H9 (cell line): ENCODE results near the gene NHSL2. TPM values are rescaled to one million over a fixed set of nuclear protein-coding genes. Genes with fewer than 3 reads are reported as not detected.

Experiments
- DNase-seq: peaks from one replicate; pipeline ENCODE4 v3.0.0-alpha.2; 2017
- H2AFZ ChIP-seq: one replicate; pipeline ENCODE4 v1.6.1; 2013; ENCODE audit warnings: mild to moderate bottlenecking, low read length, control low read depth, moderate library complexity
- H2AK5ac ChIP-seq: 2 replicates; pipeline ENCODE4 v1.6.1; 2013; ENCODE audit warnings: low read length, control low read depth, mixed read lengths; ENCODE audit not compliant: insufficient read length
- H2BK120ac ChIP-seq: one replicate; pipeline ENCODE4 v1.6.1; 2013; ENCODE audit warnings: low read depth, mild to moderate bottlenecking, low read length, control low read depth, inconsistent platforms; ENCODE audit not compliant: poor library complexity, severe bottlenecking
- H2BK12ac ChIP-seq: 2 replicates; pipeline ENCODE4 v1.6.1; 2013; ENCODE audit warnings: low read length, control low read depth, mixed read lengths, low read depth; ENCODE audit not compliant: insufficient read length
- H2BK15ac ChIP-seq: 2 replicates; pipeline ENCODE4 v1.6.1; 2013; ENCODE audit warnings: low read depth, low read length, control low read depth
- H2BK20ac ChIP-seq: one replicate; pipeline ENCODE4 v1.6.1; 2013; ENCODE audit warnings: low read depth, mild to moderate bottlenecking, low read length, control low read depth, inconsistent platforms; ENCODE audit not compliant: poor library complexity, severe bottlenecking
- H2BK5ac ChIP-seq: 2 replicates; pipeline ENCODE4 v1.6.1; 2013; ENCODE audit warnings: low read length, control low read depth, mixed read lengths; ENCODE audit not compliant: insufficient read length
- H3K14ac ChIP-seq: 2 replicates; pipeline ENCODE4 v1.6.1; 2013; ENCODE audit warnings: low read length, control low read depth; ENCODE audit not compliant: insufficient read depth
- H3K18ac ChIP-seq: 2 replicates; pipeline ENCODE4 v1.6.1; 2013; ENCODE audit warnings: low read depth, mild to moderate bottlenecking, mixed read lengths, low read length, control low read depth; ENCODE audit not compliant: insufficient read length
- H3K23ac ChIP-seq: 2 replicates; pipeline ENCODE4 v1.6.1; 2013; ENCODE audit warnings: low read length, control low read depth, mixed read lengths, low read depth; ENCODE audit not compliant: insufficient read length
- H3K23me2 ChIP-seq: 2 replicates; pipeline ENCODE4 v1.6.1; 2013; ENCODE audit warnings: low read depth, mild to moderate bottlenecking, mixed read lengths, low read length, control low read depth; ENCODE audit not compliant: insufficient read length, poor library complexity, severe bottlenecking
- H3K27ac ChIP-seq: 2 replicates; pipeline ENCODE4 v1.5.1; 2013; ENCODE audit warnings: low read length, control low read depth, mixed read lengths, low read depth; ENCODE audit not compliant: insufficient read length
- H3K27me3 ChIP-seq: 2 replicates; pipeline ENCODE4 v1.6.1; 2013; ENCODE audit warnings: low read length, control low read depth, inconsistent platforms; ENCODE audit not compliant: insufficient read depth
- H3K4ac ChIP-seq: 2 replicates; pipeline ENCODE4 v1.6.1; 2013; ENCODE audit warnings: low read depth, mild to moderate bottlenecking, control low read depth, inconsistent platforms, low read length, moderate library complexity
- H3K4me1 ChIP-seq: 2 replicates; pipeline ENCODE4 v1.6.1; 2013; ENCODE audit warnings: low read length, control low read depth, inconsistent platforms; ENCODE audit not compliant: insufficient read depth
- H3K4me2 ChIP-seq: 2 replicates; pipeline ENCODE4 v1.6.1; 2013; ENCODE audit warnings: low read length, control low read depth, mixed read lengths; ENCODE audit not compliant: insufficient read length, insufficient read depth
- H3K56ac ChIP-seq: 2 replicates; pipeline ENCODE4 v1.6.1; 2013; ENCODE audit warnings: low read depth, mild to moderate bottlenecking, mixed read lengths, low read length, control low read depth; ENCODE audit not compliant: insufficient read length
- H3K79me1 ChIP-seq: 2 replicates; pipeline ENCODE4 v1.6.1; 2013; ENCODE audit warnings: low read depth, mild to moderate bottlenecking, moderate library complexity, low read length, control low read depth, inconsistent platforms; ENCODE audit not compliant: insufficient read depth, poor library complexity, severe bottlenecking
- H3K79me2 ChIP-seq: 2 replicates; pipeline ENCODE4 v1.6.1; 2013; ENCODE audit warnings: low read length, control low read depth, inconsistent platforms; ENCODE audit not compliant: insufficient read depth
- H3K9ac ChIP-seq: 2 replicates; pipeline ENCODE4 v1.6.1; 2013; ENCODE audit warnings: low read length, control low read depth, mixed read lengths; ENCODE audit not compliant: insufficient read length; ENCODE audit errors: extremely low read depth
- H3K9me3 ChIP-seq: one replicate; pipeline ENCODE4 v1.6.1; 2013; ENCODE audit warnings: low read depth, low read length, inconsistent platforms; ENCODE audit not compliant: control insufficient read depth
- H3T11ph ChIP-seq: one replicate; pipeline ENCODE4 v1.6.1; 2013; ENCODE audit warnings: mild to moderate bottlenecking, low read length, control low read depth, inconsistent platforms
- H4K20me1 ChIP-seq: one replicate; pipeline ENCODE4 v1.6.1; 2013; ENCODE audit not compliant: control insufficient read depth, insufficient read length, insufficient read depth
- H4K5ac ChIP-seq: 2 replicates; pipeline ENCODE4 v1.6.1; 2013; ENCODE audit warnings: low read depth, mild to moderate bottlenecking, mixed read lengths, low read length, control low read depth; ENCODE audit not compliant: insufficient read length
- H4K8ac ChIP-seq: replicated peaks from 2 replicates; pipeline ENCODE4 v1.6.1; 2013; ENCODE audit warnings: low read length, control low read depth, mixed read lengths, low read depth; ENCODE audit not compliant: insufficient read length
- H4K91ac ChIP-seq: 2 replicates; pipeline ENCODE4 v1.6.1; 2013; ENCODE audit warnings: low read depth, mild to moderate bottlenecking, moderate library complexity, mixed read lengths, low read length, control low read depth; ENCODE audit not compliant: insufficient read length
- H3K27ac Mint-ChIP-seq, 3 experiments: 2 replicates in 2 of 3; 3 replicates in 1 of 3; pipeline ENCODE4 v1.8.0; 2020 to 2021; ENCODE audit warnings: mixed read lengths in 3 of 3, mild to moderate bottlenecking in 1 of 3, moderate library complexity in 1 of 3
- H3K27me3 Mint-ChIP-seq: 2 replicates; pipeline ENCODE4 v1.8.0; 2021; ENCODE audit warnings: low read depth, mild to moderate bottlenecking, moderate library complexity, mixed read lengths
- H3K36me3 Mint-ChIP-seq, 3 experiments: 2 replicates in 2 of 3; 3 replicates in 1 of 3; pipeline ENCODE4 v1.8.0; 2020 to 2021; ENCODE audit warnings: low read depth in 3 of 3, mixed read lengths in 3 of 3; ENCODE audit not compliant: insufficient read depth in 1 of 3
- H3K4me1 Mint-ChIP-seq, 2 experiments: 2 replicates each; pipeline ENCODE4 v1.8.0; 2020; ENCODE audit warnings: mixed read lengths in 2 of 2
- H3K4me3 Mint-ChIP-seq, 2 experiments: 2 replicates in 1 of 2; 3 replicates in 1 of 2; pipeline ENCODE4 v1.8.0; 2020 to 2021; ENCODE audit warnings: mild to moderate bottlenecking in 2 of 2, mixed read lengths in 2 of 2, moderate library complexity in 1 of 2
- H3K9me3 Mint-ChIP-seq, 2 experiments: 2 replicates in 1 of 2; 3 replicates in 1 of 2; pipeline ENCODE4 v1.8.0; 2020; ENCODE audit warnings: mild to moderate bottlenecking in 2 of 2, mixed read lengths in 2 of 2, moderate library complexity in 1 of 2
- CTCF ChIP-seq: fragments of 200-600 bp; sonication (generic); conservative IDR thresholded peaks from 3 replicates; pipeline ENCODE4 v1.8.0; 2021; ENCODE audit warnings: antibody characterized with exemption, mild to moderate bottlenecking
- WGBS: extraction: QIAGEN DNeasy Blood & Tissue Kit; methylation state at CpG from one replicate; pipeline ENCODE4 v1.1.7; 2013; ENCODE audit warnings: missing lambda C conversion rate, low lambda C conversion rate, mixed read lengths; ENCODE audit not compliant: insufficient read length; ENCODE audit errors: extremely low coverage; 5-methylcytosine and 5-hydroxymethylcytosine counted together
- total RNA-seq: library from RNA; stranded (reverse); gene quantifications from 2 replicates; pipeline ENCODE4 v1.2.1, GENCODE V29; 2021

Gene NHSL2
- total RNA-seq, 1 experiment from 2014 or later: 6.4 TPM

DNA sequence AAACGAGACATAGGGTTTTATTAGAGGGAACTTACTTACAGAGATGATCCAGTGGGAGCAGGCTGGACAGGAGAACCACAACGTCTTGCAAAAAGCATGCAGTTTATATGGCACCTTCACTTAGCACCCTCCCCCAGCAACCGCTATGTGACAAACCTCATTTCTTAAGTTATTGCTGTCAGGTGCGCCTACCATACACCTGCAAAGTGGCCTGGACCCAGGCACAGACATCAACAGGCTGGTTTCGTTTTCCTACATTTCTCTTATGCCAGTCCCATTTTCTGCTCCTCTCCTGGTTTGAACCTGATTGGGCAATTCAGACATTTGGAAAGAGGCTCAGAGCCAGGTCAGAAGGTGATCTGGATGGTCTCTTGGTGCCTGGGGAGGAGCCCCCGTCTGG lies 202.8 kb downstream of the NHSL2 start:
- H3K56ac ChIP-seq: no peak overlapping the region
- H4K91ac ChIP-seq: no peak overlapping the region
- no peak for TF ChIP-seq CTCF
- H3K23me2 ChIP-seq: no peaks in the 10 kb centered on the region
- no peak overlapping the region for H2BK20ac ChIP-seq
- no peak overlapping the region for H3K18ac ChIP-seq
- no peak overlapping the region for H2BK120ac ChIP-seq
- H3K4me3 Mint-ChIP-seq: no peak overlapping the region
- no peaks in the 10 kb centered on the region; the same call in 1 of the 2 replicates for H3K4me1 ChIP-seq
- H4K20me1 ChIP-seq: no peaks in the 10 kb centered on the region
- no peak overlapping the region for H2BK12ac ChIP-seq
- no peak overlapping the region for H4K8ac ChIP-seq
- no peak overlapping the region for H3K23ac ChIP-seq
- no peak overlapping the region for H2AFZ ChIP-seq
- peaks cover 68 to 76% of the 10 kb centered on the region in 2 experiments for H3K9me3 Mint-ChIP-seq
- no peak overlapping the region for H3K27ac ChIP-seq
- no peak overlapping the region; a peak in 1 of 7 replicates for H3K27ac Mint-ChIP-seq
- H3K9ac ChIP-seq: no peak overlapping the region
- H3K36me3 Mint-ChIP-seq: peaks cover 0 to 4% (median 0%) of the 10 kb centered on the region in 3 experiments; a peak in 3 of 7 replicates
- no peak overlapping the region for H2BK5ac ChIP-seq
- no peak overlapping the region for H3K4me2 ChIP-seq
- H3K27me3 Mint-ChIP-seq: no peaks in the 10 kb centered on the region; the same call in none of the 2 replicates
- DNase-seq: no peak
- no peak overlapping the region for H2AK5ac ChIP-seq
- no peak overlapping the region for H3K14ac ChIP-seq
- peaks cover 19% of the 10 kb centered on the region for H3K9me3 ChIP-seq
- H3K4me1 Mint-ChIP-seq: peaks cover 30 to 37% of the 10 kb centered on the region in 2 experiments
- H3K79me1 ChIP-seq: no peaks in the 10 kb centered on the region
- H3K27me3 ChIP-seq: no peaks in the 10 kb centered on the region
- no CpG with 5 or more reads among the region's 6 CpGs for WGBS
- no peak overlapping the region for H4K5ac ChIP-seq
- no peak overlapping the region for H3T11ph ChIP-seq
- no peak overlapping the region for H3K4ac ChIP-seq
- no peak overlapping the region for H2BK15ac ChIP-seq
- no peaks in the 10 kb centered on the region for H3K79me2 ChIP-seq
